Thyroid gland (tissue), 4 donors: ENCODE data around the gene RBL2. TPM values are rescaled to one million over a fixed set of nuclear protein-coding genes. Genes with fewer than 3 reads are reported as not detected.
"Not testable (repeated sequence)": the region's sequence is repeated elsewhere in the genome, so short reads cannot be mapped to it uniquely, and the experiment has no call there.

Source experiments
- DNase-seq, 2 donors: peaks; one replicate each; pipeline ENCODE4 v3.0.0-alpha.2; 2019
- H3K27ac ChIP-seq, 3 donors: fragments of 200-600 bp; sonication (generic); 1 replicate in 2 of 3; 2 replicates in 1 of 3; pipeline ENCODE4 v1.5.1; 2016 to 2019; ENCODE audit warnings: mild to moderate bottlenecking in 1 of 3, moderate library complexity in 1 of 3
- H3K27me3 ChIP-seq: fragments of 200-600 bp; sonication (generic); one replicate; pipeline ENCODE4 v1.5.1; 2019
- H3K36me3 ChIP-seq, 2 donors: fragments of 200-600 bp; sonication (generic); one replicate each; pipeline ENCODE4 v1.5.1; 2016 to 2019
- H3K4me1 ChIP-seq, 2 donors: fragments of 200-600 bp; sonication (generic); one replicate each; pipeline ENCODE4 v1.5.1; 2017 to 2019
- H3K4me3 ChIP-seq, 3 donors: fragments of 200-600 bp; sonication (generic); replicated peaks in 1 of 3; 1 replicate in 2 of 3; 2 replicates in 1 of 3; pipeline ENCODE4 v1.5.1; 2016; ENCODE audit warnings: mild to moderate bottlenecking in 1 of 3
- H3K9me3 ChIP-seq: fragments of 200-600 bp; sonication (generic); one replicate; pipeline ENCODE4 v1.5.1; 2017
- POLR2A ChIP-seq, 2 donors: fragments of 450-650 bp; IDR thresholded peaks; one replicate each; pipeline ENCODE4 v1.6.1; 2017; ENCODE audit warnings: antibody characterized with exemption in 2 of 2, mild to moderate bottlenecking in 2 of 2, moderate library complexity in 1 of 2
- WGBS, 2 donors: methylation state at CpG; one replicate each; pipeline ENCODE4 v1.1.5; 2017; 5-methylcytosine and 5-hydroxymethylcytosine counted together
- intact Hi-C: fragments of 100-400 bp; cut with DNase I; formaldehyde crosslinking; loops from one replicate; pipeline ENCODE4 v1.15.1; 2023
- total RNA-seq, 4 donors: library from RNA; depleted of rRNA; stranded (reverse); fragments of >200 nt; gene quantifications; one replicate each; pipeline ENCODE4 v1.2.3, GENCODE V29; 2016
- TF ChIP-seq, protein P1 (sequence below), 6 experiments: fragments of 200-600 bp in 3 of 6; fragments of 450-650 bp in 3 of 6; sonication (generic) in 3 of 6; IDR thresholded peaks; one replicate each; pipeline ENCODE4 v1.5.1; 2016 to 2019; ENCODE audit warnings: antibody characterized with exemption in 6 of 6, mild to moderate bottlenecking in 2 of 6, inconsistent platforms in 1 of 6, moderate library complexity in 1 of 6

RBL2 gene, protein sequence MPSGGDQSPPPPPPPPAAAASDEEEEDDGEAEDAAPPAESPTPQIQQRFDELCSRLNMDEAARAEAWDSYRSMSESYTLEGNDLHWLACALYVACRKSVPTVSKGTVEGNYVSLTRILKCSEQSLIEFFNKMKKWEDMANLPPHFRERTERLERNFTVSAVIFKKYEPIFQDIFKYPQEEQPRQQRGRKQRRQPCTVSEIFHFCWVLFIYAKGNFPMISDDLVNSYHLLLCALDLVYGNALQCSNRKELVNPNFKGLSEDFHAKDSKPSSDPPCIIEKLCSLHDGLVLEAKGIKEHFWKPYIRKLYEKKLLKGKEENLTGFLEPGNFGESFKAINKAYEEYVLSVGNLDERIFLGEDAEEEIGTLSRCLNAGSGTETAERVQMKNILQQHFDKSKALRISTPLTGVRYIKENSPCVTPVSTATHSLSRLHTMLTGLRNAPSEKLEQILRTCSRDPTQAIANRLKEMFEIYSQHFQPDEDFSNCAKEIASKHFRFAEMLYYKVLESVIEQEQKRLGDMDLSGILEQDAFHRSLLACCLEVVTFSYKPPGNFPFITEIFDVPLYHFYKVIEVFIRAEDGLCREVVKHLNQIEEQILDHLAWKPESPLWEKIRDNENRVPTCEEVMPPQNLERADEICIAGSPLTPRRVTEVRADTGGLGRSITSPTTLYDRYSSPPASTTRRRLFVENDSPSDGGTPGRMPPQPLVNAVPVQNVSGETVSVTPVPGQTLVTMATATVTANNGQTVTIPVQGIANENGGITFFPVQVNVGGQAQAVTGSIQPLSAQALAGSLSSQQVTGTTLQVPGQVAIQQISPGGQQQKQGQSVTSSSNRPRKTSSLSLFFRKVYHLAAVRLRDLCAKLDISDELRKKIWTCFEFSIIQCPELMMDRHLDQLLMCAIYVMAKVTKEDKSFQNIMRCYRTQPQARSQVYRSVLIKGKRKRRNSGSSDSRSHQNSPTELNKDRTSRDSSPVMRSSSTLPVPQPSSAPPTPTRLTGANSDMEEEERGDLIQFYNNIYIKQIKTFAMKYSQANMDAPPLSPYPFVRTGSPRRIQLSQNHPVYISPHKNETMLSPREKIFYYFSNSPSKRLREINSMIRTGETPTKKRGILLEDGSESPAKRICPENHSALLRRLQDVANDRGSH
- 100 to 1,000 TPM; 110 to 166 (median 145) TPM for total RNA-seq

DNA sequence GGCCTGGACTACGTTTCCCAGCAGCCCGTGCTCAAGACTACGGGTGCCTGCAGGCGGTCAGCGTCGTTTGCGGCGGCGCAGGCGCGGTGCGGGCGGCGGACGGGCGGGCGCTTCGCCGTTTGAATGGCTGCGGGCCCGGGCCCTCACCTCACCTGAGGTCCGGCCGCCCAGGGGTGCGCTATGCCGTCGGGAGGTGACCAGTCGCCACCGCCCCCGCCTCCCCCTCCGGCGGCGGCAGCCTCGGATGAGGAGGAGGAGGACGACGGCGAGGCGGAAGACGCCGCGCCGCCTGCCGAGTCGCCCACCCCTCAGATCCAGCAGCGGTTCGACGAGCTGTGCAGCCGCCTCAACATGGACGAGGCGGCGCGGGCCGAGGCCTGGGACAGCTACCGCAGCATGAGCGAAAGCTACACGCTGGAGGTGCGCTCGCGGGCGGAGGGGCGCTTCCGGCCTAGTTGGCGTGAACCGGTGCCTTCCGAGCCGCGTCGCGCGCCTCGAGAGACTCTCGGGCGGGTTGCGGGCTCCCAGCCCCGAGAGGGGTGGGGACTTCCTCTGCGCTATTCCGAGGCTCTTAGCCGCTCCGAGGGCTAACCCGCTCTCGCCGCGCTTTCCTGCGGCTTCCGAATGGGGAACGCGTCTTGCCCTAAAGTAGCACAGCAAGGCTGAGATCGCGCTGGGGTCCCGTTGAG, at the start of gene RBL2:
Gene RBL2, plus strand, starts transcription at position 95 of the 689 bp plus-strand sequence. Its CDS starts 86 bp downstream, at position 181.
- intact Hi-C loops = loop anchor here (10.0 kb wide), 1 partner anchor 70 kb away; the partner anchor contains the start of gene AKTIP
- Histone ChIP-seq H3K27me3 (no peaks in the 10 kb centered on the region), H3K27ac (peak within 1 kb of the TSS; percentile 95 to 98 (median 98)), H3K9me3 (no peaks in the 10 kb centered on the region), H3K4me1 (peaks cover 13 to 17% of the 10 kb centered on the region in 2 donors), H3K4me3 (peak within 1 kb of the TSS; percentile 62 to 98 (median 71)), H3K36me3 (no peaks in the 10 kb centered on the region)
- WGBS, 2 donors = 0 to 2% methylated on average over 6 to 19 of the region's 89 CpGs
- TF ChIP-seq, protein P1, sequence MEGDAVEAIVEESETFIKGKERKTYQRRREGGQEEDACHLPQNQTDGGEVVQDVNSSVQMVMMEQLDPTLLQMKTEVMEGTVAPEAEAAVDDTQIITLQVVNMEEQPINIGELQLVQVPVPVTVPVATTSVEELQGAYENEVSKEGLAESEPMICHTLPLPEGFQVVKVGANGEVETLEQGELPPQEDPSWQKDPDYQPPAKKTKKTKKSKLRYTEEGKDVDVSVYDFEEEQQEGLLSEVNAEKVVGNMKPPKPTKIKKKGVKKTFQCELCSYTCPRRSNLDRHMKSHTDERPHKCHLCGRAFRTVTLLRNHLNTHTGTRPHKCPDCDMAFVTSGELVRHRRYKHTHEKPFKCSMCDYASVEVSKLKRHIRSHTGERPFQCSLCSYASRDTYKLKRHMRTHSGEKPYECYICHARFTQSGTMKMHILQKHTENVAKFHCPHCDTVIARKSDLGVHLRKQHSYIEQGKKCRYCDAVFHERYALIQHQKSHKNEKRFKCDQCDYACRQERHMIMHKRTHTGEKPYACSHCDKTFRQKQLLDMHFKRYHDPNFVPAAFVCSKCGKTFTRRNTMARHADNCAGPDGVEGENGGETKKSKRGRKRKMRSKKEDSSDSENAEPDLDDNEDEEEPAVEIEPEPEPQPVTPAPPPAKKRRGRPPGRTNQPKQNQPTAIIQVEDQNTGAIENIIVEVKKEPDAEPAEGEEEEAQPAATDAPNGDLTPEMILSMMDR (IDR thresholded peaks at IDR 0.05) = no peak
- TF ChIP-seq POLR2A (IDR thresholded peaks at IDR 0.05) = peak; percentile 55 to 82
- peak; percentile 85 to 87 for DNase-seq

DNA sequence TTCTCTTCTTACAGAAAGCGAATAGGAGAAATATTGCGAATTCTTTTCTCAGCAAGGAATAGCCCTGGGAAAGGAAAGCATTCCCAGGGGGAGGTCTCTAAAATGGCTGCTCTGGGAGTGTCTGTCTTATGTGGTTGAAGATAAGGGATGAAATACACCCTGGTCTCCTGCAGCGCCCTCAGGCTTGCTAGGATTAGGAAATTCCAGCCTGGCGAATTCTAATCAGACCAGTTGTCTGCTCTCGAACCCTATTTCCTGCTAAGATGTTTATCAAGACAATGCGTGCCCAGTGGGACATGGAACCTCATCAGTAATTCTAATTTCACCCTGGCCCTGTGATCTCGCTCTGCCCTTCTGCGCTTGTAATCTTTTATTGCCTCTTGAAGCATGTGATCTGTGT, 49.7 kb upstream of the RBL2 start:
- H3K27me3 ChIP-seq, H3K27ac ChIP-seq, H3K4me1 ChIP-seq, H3K36me3 ChIP-seq, H3K4me3 ChIP-seq, intact Hi-C loops, H3K9me3 ChIP-seq, DNase-seq: not testable (repeated sequence)
- 78 to 85% methylated on average over 8 of the region's 8 CpGs for WGBS, 2 donors

DNA sequence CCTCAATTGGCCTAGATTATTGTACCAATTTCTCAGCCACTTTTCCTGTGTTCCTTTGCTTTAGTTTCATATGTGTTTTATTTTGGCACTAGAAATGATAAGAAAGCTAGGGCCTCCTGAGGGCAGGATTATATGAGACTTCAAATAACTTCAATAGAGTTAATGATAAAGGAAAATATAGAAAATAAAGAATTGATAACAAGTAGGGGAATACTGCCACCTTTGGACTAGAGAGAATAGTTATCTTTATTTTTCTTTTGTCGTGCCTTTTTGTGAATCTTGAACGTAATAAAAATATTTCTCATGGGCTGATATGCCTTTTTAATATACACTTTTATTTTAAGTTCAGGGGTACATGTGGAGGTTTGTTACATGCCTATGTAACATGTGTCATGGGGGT, 29.3 kb upstream of the RBL2 start:
- no peak for DNase-seq
- no peak for TF ChIP-seq POLR2A (IDR thresholded peaks at IDR 0.05)
- TF ChIP-seq, protein P1 (IDR thresholded peaks at IDR 0.05) = no peak
- Histone ChIP-seq H3K4me1 (no peaks in the 10 kb centered on the region), H3K27me3 (no peaks in the 10 kb centered on the region), H3K4me3 (no peak overlapping the region), H3K9me3 (no peaks in the 10 kb centered on the region), H3K36me3 (no peaks in the 10 kb centered on the region), H3K27ac (no peak overlapping the region)
- intact Hi-C loops = no loop called here
- 47 to 48% methylated on average over 2 of the region's 2 CpGs for WGBS, 2 donors

DNA sequence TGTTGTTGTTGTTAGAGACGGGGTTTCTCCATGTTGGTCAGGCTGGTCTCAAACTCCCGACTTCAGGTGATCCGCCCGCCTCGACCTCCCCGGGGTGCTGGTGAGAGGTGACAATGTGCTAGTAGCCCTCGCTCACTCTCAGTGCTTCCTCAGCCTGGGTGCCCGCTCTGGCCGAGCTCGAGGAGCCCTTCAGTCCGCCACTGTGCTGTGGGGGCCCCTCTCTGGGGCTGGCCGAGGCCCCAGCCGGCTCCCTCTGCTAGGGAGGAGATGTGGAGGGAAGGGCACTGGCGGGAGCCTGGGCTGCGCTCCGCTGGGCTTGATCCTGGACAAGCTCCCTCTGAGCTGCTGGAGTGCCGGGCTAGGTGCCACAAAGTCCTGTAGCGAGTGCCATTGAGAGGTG, 21.7 kb upstream of the RBL2 start:
- Histone ChIP-seq H3K9me3 (no peaks in the 10 kb centered on the region), H3K27me3 (no peaks in the 10 kb centered on the region), H3K36me3 (no peaks in the 10 kb centered on the region), H3K4me1 (no peaks in the 10 kb centered on the region), H3K27ac (no peak overlapping the region), H3K4me3 (no peak overlapping the region)
- DNase-seq = no peak
- intact Hi-C loops = no loop called here
- TF ChIP-seq, protein P1 (IDR thresholded peaks at IDR 0.05) = no peak
- TF ChIP-seq POLR2A (IDR thresholded peaks at IDR 0.05) = no peak
- WGBS, 2 donors = 92 to 95% methylated on average over 6 to 17 of the region's 18 CpGs

DNA sequence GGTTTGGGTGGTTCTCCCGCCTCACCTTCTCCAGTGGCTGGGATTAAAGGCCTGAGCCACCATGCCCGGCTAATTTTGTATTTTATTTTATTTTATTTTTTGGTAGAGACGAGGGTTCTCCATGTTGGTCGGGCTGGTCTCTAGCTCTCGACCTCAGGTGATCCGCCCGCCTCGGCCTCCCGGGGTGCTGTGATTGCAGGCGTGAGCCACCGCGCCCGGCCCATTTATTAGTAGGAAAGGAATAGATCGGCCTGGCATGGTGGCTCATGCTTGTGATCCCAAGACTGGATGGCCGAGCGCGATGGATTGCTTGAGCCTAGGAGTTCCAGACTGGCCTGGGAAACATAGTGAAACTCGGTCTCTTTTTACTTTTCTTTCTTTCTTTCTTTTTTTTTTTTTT, 20.4 kb upstream of the RBL2 start:
- no peak overlapping the region for H3K27ac ChIP-seq
- no peak overlapping the region for H3K4me3 ChIP-seq
- no peaks in the 10 kb centered on the region for H3K36me3 ChIP-seq
- no peaks in the 10 kb centered on the region for H3K4me1 ChIP-seq
- DNase-seq = no peak
- 94 to 95% methylated on average over 18 of the region's 18 CpGs for WGBS, 2 donors
- no peaks in the 10 kb centered on the region for H3K27me3 ChIP-seq
- TF ChIP-seq, protein P1 (IDR thresholded peaks at IDR 0.05) = no peak
- no peak for TF ChIP-seq POLR2A (IDR thresholded peaks at IDR 0.05)
- intact Hi-C loops = no loop called here
- H3K9me3 ChIP-seq = no peaks in the 10 kb centered on the region
